ENCODE measurements around the gene SMURF1.

Gene SMURF1

GRCh38 chr7:98997846-98998245 is 146.1 kb downstream of the SMURF1 start:
- ATAC-seq = no peak
- Mint-ChIP-seq H3K9me3 (no peaks in the 10 kb centered on the region), H3K4me3 (no peak overlapping the region), H3K4me1 (peaks cover 45% of the 10 kb centered on the region), H3K27me3 (no peaks in the 10 kb centered on the region), H3K27ac (no peak overlapping the region)
- no peak for DNase-seq

DNA sequence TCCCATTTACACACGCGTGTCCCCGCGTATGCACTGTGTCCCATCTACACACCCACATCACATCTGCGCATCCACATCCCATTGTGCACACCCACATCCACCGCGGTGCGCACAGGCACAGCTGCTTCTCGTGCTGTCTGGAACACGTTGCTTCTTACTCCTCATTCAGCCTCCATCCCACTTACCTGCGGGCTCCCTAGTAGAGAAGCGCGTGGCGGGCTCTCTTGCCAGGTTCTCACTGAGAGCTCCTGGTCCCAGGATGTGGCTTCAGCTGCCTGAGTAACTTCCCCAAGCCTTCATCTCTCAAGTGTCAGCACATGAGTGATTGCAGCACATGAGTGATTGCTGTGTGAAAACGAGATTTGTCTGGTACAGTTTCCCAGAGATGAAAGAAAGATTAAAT is 147.8 kb downstream of the SMURF1 start:
- H3K9me3 Mint-ChIP-seq = no peaks in the 10 kb centered on the region
- DNase-seq (peak in 1 of 2 donors; percentile 44), ATAC-seq (peak; percentile 81)
- H3K27me3 Mint-ChIP-seq = no peaks in the 10 kb centered on the region
- peak overlapping the region; percentile 49 to 93 for H3K27ac Mint-ChIP-seq
- peak overlapping the region in 1 of 2 donors; percentile 45 for H3K4me3 Mint-ChIP-seq
- H3K4me1 Mint-ChIP-seq = peaks cover 28% of the 10 kb centered on the region

DNA sequence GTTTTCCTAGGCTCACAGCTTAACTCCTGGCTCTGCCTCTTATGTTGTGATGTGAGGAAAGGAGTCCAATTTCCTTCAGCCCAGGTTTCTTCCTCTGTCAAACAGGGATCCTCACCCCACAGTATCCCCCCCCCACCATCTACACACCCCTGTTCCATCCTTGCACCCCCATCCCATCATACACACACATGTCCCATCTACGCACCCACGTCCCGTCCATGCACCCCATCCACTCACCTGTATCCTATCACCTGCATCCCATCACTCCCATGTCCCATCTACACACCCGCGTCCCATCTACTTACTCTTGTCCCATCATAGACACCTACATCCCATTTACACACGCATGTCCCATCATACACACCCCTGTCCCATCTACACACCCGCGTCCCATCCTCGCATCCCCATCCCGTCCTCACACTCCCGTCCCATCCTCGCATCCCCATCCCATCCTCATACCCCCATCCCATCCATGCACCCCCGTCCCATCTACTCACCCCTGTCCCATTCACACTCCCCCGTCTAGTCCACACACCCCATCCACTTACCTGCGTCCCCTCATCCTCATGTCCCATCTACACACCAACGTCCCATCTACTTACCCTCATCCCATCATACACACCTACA is 148.3 kb downstream of the SMURF1 start:
- Mint-ChIP-seq H3K4me1 (peaks cover 23% of the 10 kb centered on the region), H3K27ac (peak overlapping the region; percentile 49 to 93)
- peak; percentile 62 for ATAC-seq

GRCh38 chr7:98995111-98995510 is 148.8 kb downstream of the SMURF1 start:
- no peaks in the 10 kb centered on the region for H3K27me3 Mint-ChIP-seq
- peaks cover 18% of the 10 kb centered on the region for H3K4me1 Mint-ChIP-seq
- no peak overlapping the region for H3K4me3 Mint-ChIP-seq
- H3K27ac Mint-ChIP-seq = peak overlapping the region in 1 of 2 donors; percentile 7
- ATAC-seq (no peak), DNase-seq (no peak)
- no peaks in the 10 kb centered on the region for H3K9me3 Mint-ChIP-seq

More for the DNA sequence above, 148.3 kb downstream of the SMURF1 start:
- Mint-ChIP-seq H3K27me3 (no peaks in the 10 kb centered on the region), H3K4me3 (peak overlapping the region in 1 of 2 donors; percentile 45), H3K9me3 (no peaks in the 10 kb centered on the region)
- no peak for DNase-seq

DNA sequence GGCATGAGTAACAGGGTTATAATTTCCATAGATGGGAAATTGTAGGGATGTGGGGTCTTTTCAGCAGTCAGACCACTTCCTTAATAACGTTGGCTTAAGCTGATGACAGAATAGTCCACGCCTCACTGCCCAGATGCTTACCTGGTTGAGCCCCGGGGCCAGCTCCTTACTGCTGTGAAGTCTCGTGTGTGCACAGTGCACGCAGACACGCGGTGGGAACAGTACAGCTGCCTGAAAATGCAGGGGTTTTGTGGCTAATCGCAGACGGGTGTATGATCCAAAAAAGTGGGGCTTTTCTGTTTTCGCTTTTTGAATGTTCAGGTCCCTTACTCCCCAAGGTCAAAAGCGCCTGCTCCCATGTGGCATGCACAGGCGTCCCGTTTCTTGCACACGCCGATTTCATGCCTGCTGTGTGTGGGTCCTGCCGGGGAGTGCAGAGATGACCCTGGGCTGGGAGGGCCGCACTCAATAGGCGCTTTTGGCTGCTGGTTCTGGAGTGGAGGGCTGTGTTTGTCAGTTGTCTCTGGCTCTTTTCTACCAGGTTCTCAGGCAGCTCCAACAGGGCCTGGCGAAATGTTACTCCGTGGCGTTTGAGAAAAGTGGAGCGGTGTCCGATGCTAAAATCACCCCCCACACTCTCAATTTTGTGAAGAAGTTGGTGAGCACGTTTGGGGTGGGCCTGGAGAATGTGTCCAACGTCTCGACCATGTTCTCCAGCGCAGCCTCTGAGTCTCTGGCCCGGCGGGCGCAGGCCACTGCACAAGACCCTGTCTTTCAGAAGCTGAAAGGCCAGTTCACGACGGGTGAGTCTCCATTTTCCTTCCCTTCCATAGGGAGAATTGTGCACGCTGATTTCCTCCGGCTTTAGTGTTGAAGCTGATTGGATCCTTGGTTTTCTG is 149.6 kb downstream of the SMURF1 start:
- no peak overlapping the region for H3K4me3 Mint-ChIP-seq
- no peaks in the 10 kb centered on the region for H3K9me3 Mint-ChIP-seq
- no peaks in the 10 kb centered on the region for H3K27me3 Mint-ChIP-seq
- ATAC-seq = no peak
- peak overlapping the region in 1 of 2 donors; percentile 30 for H3K27ac Mint-ChIP-seq
- no peak for DNase-seq
- peaks cover 22% of the 10 kb centered on the region for H3K4me1 Mint-ChIP-seq

- Mint-ChIP-seq H3K4me1 (peaks cover 32% of the 10 kb centered on the region), H3K27ac (no peak overlapping the region)
Observed at GRCh38 chr7:98993024-98993897, 150.6 kb downstream of the SMURF1 start.

GRCh38 chr7:98992076-98992475 is 151.8 kb downstream of the SMURF1 start:
- H3K27ac Mint-ChIP-seq = no peak overlapping the region
- DNase-seq = no peak
- H3K4me1 Mint-ChIP-seq = peaks cover 44% of the 10 kb centered on the region
- no peaks in the 10 kb centered on the region for H3K27me3 Mint-ChIP-seq
- no peak for ATAC-seq
- H3K4me3 Mint-ChIP-seq = no peak overlapping the region
- H3K9me3 Mint-ChIP-seq = no peaks in the 10 kb centered on the region

More at GRCh38 chr7:98993024-98993897, 150.6 kb downstream of the SMURF1 start:
- Mint-ChIP-seq H3K4me3 (no peak overlapping the region), H3K9me3 (no peaks in the 10 kb centered on the region), H3K27me3 (no peaks in the 10 kb centered on the region)
- no peak for ATAC-seq
- no peak for DNase-seq

- Mint-ChIP-seq H3K27ac (no peak overlapping the region), H3K4me1 (peaks cover 44% of the 10 kb centered on the region), H3K4me3 (no peak overlapping the region), H3K9me3 (no peaks in the 10 kb centered on the region), H3K27me3 (no peaks in the 10 kb centered on the region)
- ATAC-seq (no peak), DNase-seq (no peak)
Observed at GRCh38 chr7:98991141-98991540, 152.8 kb downstream of the SMURF1 start.

DNA sequence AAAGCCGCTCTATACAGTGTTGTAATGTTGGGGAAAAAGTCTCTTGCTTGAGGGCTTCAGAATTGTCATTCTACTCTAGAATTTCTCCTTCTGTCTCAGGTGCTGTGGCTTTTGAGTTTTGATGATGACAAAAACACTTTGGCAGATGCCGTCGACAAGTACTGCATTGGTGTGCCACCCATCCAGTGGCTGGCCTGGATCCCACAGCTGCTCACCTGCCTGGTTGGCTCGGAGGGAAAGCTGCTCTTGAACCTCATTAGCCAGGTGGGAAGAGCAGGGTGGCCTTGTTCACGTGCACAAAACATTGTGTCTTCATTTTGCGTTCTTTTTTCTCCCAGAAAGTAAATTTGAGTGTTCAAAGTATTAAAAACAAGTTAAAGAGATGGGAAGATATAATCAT is 153.6 kb downstream of the SMURF1 start:
- no peak for ATAC-seq
- H3K27me3 Mint-ChIP-seq = no peaks in the 10 kb centered on the region

DNA sequence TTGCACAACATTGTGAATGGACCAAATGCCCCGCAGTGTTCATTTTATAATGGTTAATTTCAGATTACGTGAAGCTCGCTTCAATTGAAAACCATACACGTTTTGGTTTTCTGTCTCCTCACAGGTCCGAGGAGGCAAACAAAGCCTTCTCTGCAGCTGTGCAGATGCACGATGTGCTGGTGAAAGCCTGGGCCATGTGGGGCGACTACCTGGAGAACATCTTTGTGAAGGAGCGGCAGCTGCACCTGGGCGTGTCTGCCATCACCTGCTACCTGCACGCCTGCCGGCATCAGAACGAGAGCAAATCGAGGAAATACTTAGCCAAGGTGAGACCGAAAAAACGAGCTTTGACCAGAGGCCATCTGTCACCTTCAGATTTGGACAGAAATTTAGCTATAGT is 155.3 kb downstream of the SMURF1 start:
- DNase-seq = no peak
- ATAC-seq = no peak
- H3K27me3 Mint-ChIP-seq = no peaks in the 10 kb centered on the region
- H3K9me3 Mint-ChIP-seq = peaks cover 0 to 5% of the 10 kb centered on the region in 2 donors
- H3K27ac Mint-ChIP-seq = no peak overlapping the region
- peak overlapping the region in 1 of 2 donors; percentile 8 for H3K4me3 Mint-ChIP-seq
- H3K4me1 Mint-ChIP-seq = peaks cover 30% of the 10 kb centered on the region

More for the DNA sequence above, 153.6 kb downstream of the SMURF1 start:
- peak overlapping the region in 1 of 2 donors; percentile 5 for H3K27ac Mint-ChIP-seq
- H3K9me3 Mint-ChIP-seq = peaks cover 0 to 5% of the 10 kb centered on the region in 2 donors
- DNase-seq = no peak
- H3K4me3 Mint-ChIP-seq = no peak overlapping the region
- H3K4me1 Mint-ChIP-seq = peaks cover 36% of the 10 kb centered on the region

DNA sequence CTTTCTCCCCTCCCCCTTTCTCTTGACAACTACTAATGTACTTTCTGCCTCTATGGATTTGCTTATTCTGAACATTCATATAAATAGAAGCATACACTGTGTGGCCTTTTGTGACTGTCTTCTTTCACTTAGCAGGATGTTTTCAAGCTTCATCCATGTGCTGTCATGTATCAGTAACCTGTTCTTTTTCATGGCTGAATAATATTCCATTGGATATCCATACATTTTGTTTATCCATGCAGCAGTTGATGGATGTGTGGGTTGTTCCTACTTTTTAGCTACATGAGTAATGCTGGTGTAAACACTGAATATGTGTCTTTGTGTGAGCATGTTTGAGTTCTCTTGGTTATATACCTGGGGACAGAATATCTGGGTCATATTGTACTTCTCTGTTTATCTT is 158.0 kb downstream of the SMURF1 start:
- no peak for DNase-seq
- H3K4me3 Mint-ChIP-seq = no peak overlapping the region
- H3K9me3 Mint-ChIP-seq = peaks cover 0 to 5% of the 10 kb centered on the region in 2 donors
- no peak overlapping the region for H3K27ac Mint-ChIP-seq
- H3K4me1 Mint-ChIP-seq = peaks cover 30% of the 10 kb centered on the region
- no peaks in the 10 kb centered on the region for H3K27me3 Mint-ChIP-seq
- ATAC-seq = no peak

DNA sequence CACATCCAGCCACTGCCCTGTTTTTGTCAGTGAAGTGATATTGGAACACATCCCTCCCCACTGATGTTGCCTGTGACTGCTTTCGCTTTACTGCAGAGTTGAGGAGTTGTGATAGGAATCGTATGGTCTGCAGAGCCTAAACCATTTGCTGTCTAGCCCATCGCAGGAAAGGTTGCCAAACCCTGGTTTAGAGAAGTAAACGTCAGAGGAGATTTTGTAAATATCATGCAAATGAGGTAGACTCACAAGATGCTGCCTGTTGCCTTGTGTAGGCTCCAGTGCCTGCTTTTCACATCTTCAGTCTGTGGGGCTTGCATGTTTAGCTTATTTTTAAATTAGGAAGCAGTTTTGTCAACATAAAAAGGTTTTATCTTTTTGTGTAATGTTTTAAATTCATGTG is 158.5 kb downstream of the SMURF1 start:
- Mint-ChIP-seq H3K4me3 (no peak overlapping the region), H3K4me1 (peaks cover 30% of the 10 kb centered on the region), H3K27ac (no peak overlapping the region), H3K9me3 (peaks cover 0 to 5% of the 10 kb centered on the region in 2 donors), H3K27me3 (no peaks in the 10 kb centered on the region)
- DNase-seq (no peak), ATAC-seq (no peak)

GRCh38 chr7:98984126-98984525 is 159.8 kb downstream of the SMURF1 start:
- peaks cover 22% of the 10 kb centered on the region for H3K4me1 Mint-ChIP-seq
- DNase-seq = no peak
- H3K4me3 Mint-ChIP-seq = no peak overlapping the region
- no peaks in the 10 kb centered on the region for H3K27me3 Mint-ChIP-seq
- H3K9me3 Mint-ChIP-seq = peaks cover 0 to 5% of the 10 kb centered on the region in 2 donors
- no peak for ATAC-seq
- H3K27ac Mint-ChIP-seq = no peak overlapping the region

- Mint-ChIP-seq H3K27ac (no peak overlapping the region), H3K9me3 (peaks cover 0 to 5% of the 10 kb centered on the region in 2 donors), H3K4me1 (peaks cover 8% of the 10 kb centered on the region), H3K4me3 (no peak overlapping the region), H3K27me3 (no peaks in the 10 kb centered on the region)
- DNase-seq = no peak
- ATAC-seq = no peak
Observed at GRCh38 chr7:98982686-98983085, 161.2 kb downstream of the SMURF1 start.

GRCh38 chr7:98981701-98982100 is 162.2 kb downstream of the SMURF1 start:
- H3K4me1 Mint-ChIP-seq = no peaks in the 10 kb centered on the region
- no peak for ATAC-seq
- H3K27ac Mint-ChIP-seq = no peak overlapping the region
- no peak overlapping the region for H3K4me3 Mint-ChIP-seq
- H3K9me3 Mint-ChIP-seq = peaks cover 0 to 5% of the 10 kb centered on the region in 2 donors
- no peaks in the 10 kb centered on the region for H3K27me3 Mint-ChIP-seq
- no peak for DNase-seq

All from stimulated activated naive CD8-positive, alpha-beta T cell treated with anti-CD3 and anti-CD28 coated beads, Interleukin-15, amount 100 ng/mL, for 72 hours (primary cell).